GM12874 (cell line): ENCODE data around the gene CREB1.

Experiments used
- TF ChIP-seq, protein P1 (sequence below): IDR thresholded peaks from 2 replicates; pipeline ENCODE4 v1.5.1; 2011; ENCODE audit warnings: low read depth, mild to moderate bottlenecking, control low read depth, low read length, moderate library complexity; ENCODE audit not compliant: insufficient read depth

The CREB1 gene

GRCh38 chr2:207497596-207497995 is 32.2 kb upstream of the CREB1 start:
- TF ChIP-seq, protein P1, sequence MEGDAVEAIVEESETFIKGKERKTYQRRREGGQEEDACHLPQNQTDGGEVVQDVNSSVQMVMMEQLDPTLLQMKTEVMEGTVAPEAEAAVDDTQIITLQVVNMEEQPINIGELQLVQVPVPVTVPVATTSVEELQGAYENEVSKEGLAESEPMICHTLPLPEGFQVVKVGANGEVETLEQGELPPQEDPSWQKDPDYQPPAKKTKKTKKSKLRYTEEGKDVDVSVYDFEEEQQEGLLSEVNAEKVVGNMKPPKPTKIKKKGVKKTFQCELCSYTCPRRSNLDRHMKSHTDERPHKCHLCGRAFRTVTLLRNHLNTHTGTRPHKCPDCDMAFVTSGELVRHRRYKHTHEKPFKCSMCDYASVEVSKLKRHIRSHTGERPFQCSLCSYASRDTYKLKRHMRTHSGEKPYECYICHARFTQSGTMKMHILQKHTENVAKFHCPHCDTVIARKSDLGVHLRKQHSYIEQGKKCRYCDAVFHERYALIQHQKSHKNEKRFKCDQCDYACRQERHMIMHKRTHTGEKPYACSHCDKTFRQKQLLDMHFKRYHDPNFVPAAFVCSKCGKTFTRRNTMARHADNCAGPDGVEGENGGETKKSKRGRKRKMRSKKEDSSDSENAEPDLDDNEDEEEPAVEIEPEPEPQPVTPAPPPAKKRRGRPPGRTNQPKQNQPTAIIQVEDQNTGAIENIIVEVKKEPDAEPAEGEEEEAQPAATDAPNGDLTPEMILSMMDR: no peak

GRCh38 chr2:207498427-207498826 is 31.3 kb upstream of the CREB1 start:
- TF ChIP-seq, protein P1: no peak

DNA sequence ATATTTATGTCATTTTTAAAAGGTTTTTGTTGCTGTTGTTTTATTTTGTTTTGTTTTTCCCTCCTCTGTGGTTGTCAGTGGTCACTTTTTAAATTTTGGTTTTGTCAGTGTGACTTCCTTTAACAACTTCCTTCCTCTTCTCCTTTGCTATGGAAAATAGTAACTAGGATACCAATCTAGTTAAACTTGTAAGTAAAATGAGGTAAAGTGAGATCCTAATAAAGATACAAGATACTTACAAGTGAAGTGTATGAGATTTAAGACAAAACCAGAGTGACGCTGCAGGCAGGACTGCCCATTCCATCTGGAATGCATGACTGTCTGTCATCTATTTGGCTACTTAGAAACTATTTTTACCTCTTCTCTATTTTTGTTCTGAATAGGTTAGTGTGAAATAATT is 30.6 kb upstream of the CREB1 start:
- TF ChIP-seq, protein P1: no peak

GRCh38 chr2:207501802-207502576 is 27.8 kb upstream of the CREB1 start:
- TF ChIP-seq, protein P1: no peak

- TF ChIP-seq, protein P1: no peak
Observed at GRCh38 chr2:207502577-207503198, 27.1 kb upstream of the CREB1 start.

GRCh38 chr2:207503234-207503633 is 26.5 kb upstream of the CREB1 start:
- TF ChIP-seq, protein P1: no peak

- TF ChIP-seq, protein P1: no peak
Observed at GRCh38 chr2:207504513-207505170, 25.1 kb upstream of the CREB1 start.
